ENCODE results near the gene ZNF865. TPM values are rescaled to one million over a fixed set of nuclear protein-coding genes. Genes with fewer than 3 reads are reported as not detected.

Gene ZNF865
- total RNA-seq, 1 donor from 2014 or later = 20.3 TPM

GRCh38 chr19:55654323-55654867 is 48.9 kb downstream of the ZNF865 start:
- H3K36me3 Mint-ChIP-seq (ENCODE audit: low read depth) = peaks cover 1% of the 10 kb centered on the region
- no peak for TF ChIP-seq CTCF (conservative IDR thresholded peaks at IDR 0.05)
- H3K4me3 Mint-ChIP-seq = peak overlapping the region; percentile 95
- H3K9me3 Mint-ChIP-seq = no peaks in the 10 kb centered on the region
- peaks cover 27% of the 10 kb centered on the region for H3K4me1 Mint-ChIP-seq
- peaks cover 9% of the 10 kb centered on the region for H3K27me3 Mint-ChIP-seq (ENCODE audit: low read depth)
- H3K27ac Mint-ChIP-seq (ENCODE audit: unreplicated experiment) = peak overlapping the region; percentile 99
- peak; percentile 98 for DNase-seq (ENCODE audit: low read depth, low spot score)

GRCh38 chr19:55654868-55655647 is 49.6 kb downstream of the ZNF865 start, which contains the start of gene U2AF2:
Gene U2AF2 (plus strand): TSS chr19:55655035. CDS start chr19:55655105, 70 bp downstream.
- Mint-ChIP-seq H3K36me3 (ENCODE audit: low read depth) (peaks cover 3% of the 10 kb centered on the region), H3K27me3 (ENCODE audit: low read depth) (peaks cover 9% of the 10 kb centered on the region), H3K9me3 (no peaks in the 10 kb centered on the region), H3K4me3 (peak within 1 kb of the TSS; percentile 95), H3K4me1 (peaks cover 27% of the 10 kb centered on the region), H3K27ac (ENCODE audit: unreplicated experiment) (peak within 1 kb of the TSS; percentile 99)
- peak; percentile 94 for DNase-seq (ENCODE audit: low read depth, low spot score)
- TF ChIP-seq CTCF (conservative IDR thresholded peaks at IDR 0.05) = no peak

- peaks cover 9% of the 10 kb centered on the region for H3K27me3 Mint-ChIP-seq (ENCODE audit: low read depth)
Observed at GRCh38 chr19:55655648-55656040, 50.2 kb downstream of the ZNF865 start.

GRCh38 chr19:55656552-55656951 is 51.1 kb downstream of the ZNF865 start:
- TF ChIP-seq CTCF (conservative IDR thresholded peaks at IDR 0.05) = no peak
- Mint-ChIP-seq H3K27me3 (ENCODE audit: low read depth) (peaks cover 9% of the 10 kb centered on the region), H3K36me3 (ENCODE audit: low read depth) (peaks cover 3% of the 10 kb centered on the region), H3K4me1 (peaks cover 27% of the 10 kb centered on the region), H3K4me3 (peak overlapping the region; percentile 92), H3K9me3 (no peaks in the 10 kb centered on the region), H3K27ac (ENCODE audit: unreplicated experiment) (no peak overlapping the region)
- DNase-seq (ENCODE audit: low read depth, low spot score) = no peak

More at GRCh38 chr19:55655648-55656040, 50.2 kb downstream of the ZNF865 start:
- no peak for DNase-seq (ENCODE audit: low read depth, low spot score)
- H3K4me3 Mint-ChIP-seq = peak overlapping the region; percentile 92
- no peak for TF ChIP-seq CTCF (conservative IDR thresholded peaks at IDR 0.05)
- H3K27ac Mint-ChIP-seq (ENCODE audit: unreplicated experiment) = peak overlapping the region; percentile 98
- no peaks in the 10 kb centered on the region for H3K9me3 Mint-ChIP-seq
- H3K4me1 Mint-ChIP-seq = peaks cover 27% of the 10 kb centered on the region
- H3K36me3 Mint-ChIP-seq (ENCODE audit: low read depth) = peaks cover 3% of the 10 kb centered on the region

GRCh38 chr19:55656988-55657747 is 51.7 kb downstream of the ZNF865 start:
- H3K4me1 Mint-ChIP-seq = peaks cover 27% of the 10 kb centered on the region
- no peak for DNase-seq (ENCODE audit: low read depth, low spot score)
- peaks cover 6% of the 10 kb centered on the region for H3K36me3 Mint-ChIP-seq (ENCODE audit: low read depth)

More at GRCh38 chr19:55656988-55657747, 51.7 kb downstream of the ZNF865 start:
- H3K27ac Mint-ChIP-seq (ENCODE audit: unreplicated experiment) = no peak overlapping the region
- H3K27me3 Mint-ChIP-seq (ENCODE audit: low read depth) = peaks cover 9% of the 10 kb centered on the region
- H3K9me3 Mint-ChIP-seq = no peaks in the 10 kb centered on the region
- peak overlapping the region; percentile 92 for H3K4me3 Mint-ChIP-seq
- TF ChIP-seq CTCF (conservative IDR thresholded peaks at IDR 0.05) = no peak
